IMR-90 (cell line): ENCODE data around the gene SCN10A. TPM values are rescaled to one million over a fixed set of nuclear protein-coding genes. Genes with fewer than 3 reads are reported as not detected.

Experiments
- ATAC-seq: fragments of 200-7000 bp; cut with Tn5 transposase; 2 replicates; pipeline ENCODE4 v1.9.1; 2020; ENCODE audit warnings: low read depth, mild to moderate bottlenecking, moderate library complexity
- BruUV-seq: library from RNA; stranded (reverse); fragments of 400-500 nt; replicated peaks from 2 replicates; lab custom pipeline; 2021; lab: Mats Ljungman, UMichigan
- CTCF ChIA-PET: fragments of 300-600 bp; formaldehyde crosslinking; extraction: SDS; loops from one replicate; lab custom pipeline; 2021; ENCODE audit warnings: antibody characterized with exemption; lab: Yijun Ruan, JAX
- POLR2A ChIA-PET: fragments of 300-600 bp; sonication (Branson Sonifier 250); formaldehyde crosslinking; loops from one replicate; lab custom pipeline; 2022; ENCODE audit warnings: antibody characterized with exemption; ENCODE audit not compliant: unreplicated experiment; lab: Charles Lee
- DNase-seq: peaks from one replicate; pipeline ENCODE4 v3.0.0; 2013
- H2AFZ ChIP-seq: replicated peaks from 2 replicates; pipeline ENCODE3; 2013; ENCODE audit warnings: low read length, mild to moderate bottlenecking; ENCODE audit not compliant: poor library complexity
- H2AK5ac ChIP-seq: 2 replicates; pipeline ENCODE4 v1.6.1; 2013; ENCODE audit warnings: low read depth, low read length, inconsistent platforms
- H2AK9ac ChIP-seq: replicated peaks from 2 replicates; pipeline ENCODE3; 2013; ENCODE audit warnings: mild to moderate bottlenecking, low read depth, low read length, moderate library complexity; ENCODE audit not compliant: poor library complexity
- H2BK120ac ChIP-seq: 2 replicates; pipeline ENCODE4 v1.6.1; 2013; ENCODE audit warnings: low read depth, low read length, inconsistent platforms
- H2BK15ac ChIP-seq: 3 replicates; pipeline ENCODE4 v1.6.1; 2013; ENCODE audit warnings: low read depth, low read length, inconsistent platforms
- H2BK20ac ChIP-seq: 2 replicates; pipeline ENCODE4 v1.6.1; 2013; ENCODE audit warnings: low read depth, mild to moderate bottlenecking, inconsistent platforms, low read length, moderate library complexity
- H2BK5ac ChIP-seq: 2 replicates; pipeline ENCODE4 v1.6.1; 2013; ENCODE audit warnings: mild to moderate bottlenecking, low read depth, low read length, inconsistent platforms; ENCODE audit not compliant: poor library complexity, severe bottlenecking
- H3K14ac ChIP-seq: replicated peaks from 2 replicates; pipeline ENCODE4 v1.6.1; 2013; ENCODE audit warnings: low read depth, low read length, inconsistent platforms
- H3K18ac ChIP-seq: 2 replicates; pipeline ENCODE4 v1.6.1; 2013; ENCODE audit warnings: low read depth, low read length, control low read depth
- H3K23ac ChIP-seq: 2 replicates; pipeline ENCODE4 v1.6.1; 2013; ENCODE audit warnings: low read depth, low read length, inconsistent platforms
- H3K27ac ChIP-seq: 2 replicates; pipeline ENCODE4 v1.5.1; 2013; ENCODE audit warnings: mild to moderate bottlenecking, control low read depth, low read length; ENCODE audit not compliant: insufficient read depth
- H3K27me3 ChIP-seq: 2 replicates; pipeline ENCODE4 v1.6.1; 2013; ENCODE audit warnings: low read length; ENCODE audit not compliant: control insufficient read depth, insufficient read depth
- H3K36me3 ChIP-seq: 2 replicates; pipeline ENCODE4 v1.6.1; 2013; ENCODE audit warnings: low read length, mixed read lengths; ENCODE audit not compliant: control insufficient read depth, insufficient read depth
- H3K4ac ChIP-seq: 2 replicates; pipeline ENCODE4 v1.6.1; 2013; ENCODE audit warnings: low read depth, low read length, inconsistent platforms
- H3K4me1 ChIP-seq: 2 replicates; pipeline ENCODE4 v1.6.1; 2013; ENCODE audit warnings: low read length, mixed read lengths; ENCODE audit not compliant: control insufficient read depth, insufficient read depth
- H3K4me2 ChIP-seq: 2 replicates; pipeline ENCODE4 v1.6.1; 2013; ENCODE audit warnings: low read depth, mild to moderate bottlenecking, control low read depth, low read length, moderate library complexity
- H3K4me3 ChIP-seq: 2 replicates; pipeline ENCODE4 v1.5.1; 2013; ENCODE audit warnings: low read depth, mild to moderate bottlenecking, control low read depth, low read length, moderate library complexity; ENCODE audit not compliant: insufficient read depth
- H3K56ac ChIP-seq: 2 replicates; pipeline ENCODE4 v1.6.1; 2013; ENCODE audit warnings: low read length, inconsistent platforms; ENCODE audit not compliant: insufficient read depth; ENCODE audit errors: extremely low read depth
- H3K79me1 ChIP-seq, 2 experiments: 2 replicates each; pipeline ENCODE4 v1.6.1; 2013; ENCODE audit warnings: low read length in 2 of 2, inconsistent platforms in 1 of 2, low read depth in 1 of 2
- H3K9ac ChIP-seq: 2 replicates; pipeline ENCODE4 v1.6.1; 2013; ENCODE audit warnings: low read depth, low read length, control low read depth
- H3K9me1 ChIP-seq: 2 replicates; pipeline ENCODE4 v1.6.1; 2013; ENCODE audit warnings: low read length, inconsistent platforms; ENCODE audit not compliant: insufficient read depth
- H3K9me3 ChIP-seq: 2 replicates; pipeline ENCODE4 v1.6.1; 2013; ENCODE audit warnings: low read length; ENCODE audit not compliant: control insufficient read depth, insufficient read depth
- H4K20me1 ChIP-seq: 2 replicates; pipeline ENCODE4 v1.6.1; 2013; ENCODE audit warnings: low read length, inconsistent platforms; ENCODE audit not compliant: insufficient read depth
- H4K5ac ChIP-seq: 2 replicates; pipeline ENCODE4 v1.6.1; 2013; ENCODE audit warnings: mild to moderate bottlenecking, low read depth, low read length, control low read depth
- H4K8ac ChIP-seq, 2 experiments: 2 replicates each; pipeline ENCODE4 v1.6.1; 2013; ENCODE audit warnings: low read depth in 2 of 2, low read length in 2 of 2, control low read depth in 1 of 2, inconsistent platforms in 1 of 2
- H4K91ac ChIP-seq: 2 replicates; pipeline ENCODE4 v1.6.1; 2013; ENCODE audit warnings: low read depth, low read length, inconsistent platforms; ENCODE audit not compliant: insufficient read depth
- BHLHE40 ChIP-seq: fragments of 150-350 bp; IDR thresholded peaks from 2 replicates; pipeline ENCODE4 v1.6.1; 2016; ENCODE audit warnings: mild to moderate bottlenecking, low read depth, low read length
- CTCF ChIP-seq: conservative IDR thresholded peaks from 2 replicates; pipeline ENCODE4 v1.5.1; 2012; ENCODE audit warnings: mild to moderate bottlenecking, low read depth, low read length, improper control_type of control experiment
- MAFK ChIP-seq: IDR thresholded peaks from 2 replicates; pipeline ENCODE4 v1.6.1; 2012; ENCODE audit warnings: low read depth, low read length, improper control_type of control experiment
- MXI1 ChIP-seq: IDR thresholded peaks from 2 replicates; pipeline ENCODE4 v1.6.1; 2012; ENCODE audit warnings: low read depth, mild to moderate bottlenecking, low read length, moderate library complexity, borderline replicate concordance
- SMC3 ChIP-seq: fragments of 150-350 bp; IDR thresholded peaks from 2 replicates; pipeline ENCODE4 v1.6.1; 2016; ENCODE audit warnings: low read depth, mild to moderate bottlenecking, antibody characterized with exemption, low read length, moderate library complexity
- USF2 ChIP-seq: fragments of 150-350 bp; IDR thresholded peaks from 2 replicates; pipeline ENCODE4 v1.6.1; 2017; ENCODE audit warnings: mild to moderate bottlenecking, antibody characterized with exemption, low read length, low read depth
- WGBS, 2 experiments: methylation state at CpG; one replicate each; pipeline versions ENCODE4 v1.1.5 to v1.1.7; 2013; ENCODE audit warnings: missing lambda C conversion rate in 2 of 2; ENCODE audit not compliant: insufficient read length in 1 of 2; ENCODE audit errors: extremely low coverage in 2 of 2; 5-methylcytosine and 5-hydroxymethylcytosine counted together
- dilution Hi-C: fragments of 300-500 bp; cut with HindIII; formaldehyde crosslinking; loops from one replicate; pipeline ENCODE4 v1.14.3; 2018; ENCODE audit warnings: low sequenced_read_pairs; ENCODE audit not compliant: unreplicated experiment
- in situ Hi-C: fragments of 300-500 bp; cut with MboI; formaldehyde crosslinking; loops from 3 replicates; pipeline ENCODE4 v1.14.3; 2019; ENCODE audit warnings: low sequenced_read_pairs, inconsistent platforms, mixed read lengths
- intact Hi-C: fragments of 100-400 bp; cut with micrococcal nuclease; formaldehyde crosslinking; loops from 2 replicates; pipeline ENCODE4 v1.10.0; 2022
- polyA plus RNA-seq, 3 experiments: library from polyadenylated mRNA; depleted of rRNA; stranded (reverse); fragments of >200 nt; gene quantifications; 2 replicates each; pipeline ENCODE4 v1.2.3, GENCODE V29; 2012; ENCODE audit warnings: low replicate concordance in 1 of 3
- total RNA-seq: library from RNA; depleted of rRNA; stranded (reverse); fragments of >200 nt; gene quantifications from 2 replicates; pipeline ENCODE4 v1.2.3, GENCODE V29; 2012

Gene SCN10A
- total and polyA plus RNA-seq, 2 of the 4 experiments (the other 2 are of a cell fraction): not detected

GRCh38 chr3:38713121-38713520, 102.9 kb downstream of the SCN10A start:
- in situ Hi-C loops (no loop called here), dilution Hi-C loops (no loop called here), intact Hi-C loops (no loop called here)
- ChIA-PET POLR2A (no interaction called here), CTCF (interaction anchor here (1.0 kb wide), 1 partner anchor 287 kb away, joined by 3 read pairs; no protein-coding TSS in a partner anchor)
- Histone ChIP-seq H4K20me1 (no peaks in the 10 kb centered on the region), H3K4me2 (no peak overlapping the region), H4K8ac (no peak overlapping the region), H2BK120ac (no peak overlapping the region), H3K36me3 (no peaks in the 10 kb centered on the region), H2AK9ac (no peak overlapping the region), H2AK5ac (no peak overlapping the region), H2BK15ac (no peak overlapping the region), H3K56ac (no peak overlapping the region; the same call in 1 of the 2 replicates), H3K27me3 (no peaks in the 10 kb centered on the region), H4K5ac (no peak overlapping the region), H2AFZ (no peak overlapping the region), H3K14ac (no peak overlapping the region; the same call in 1 of the 2 replicates), H2BK5ac (no peak overlapping the region), H3K18ac (no peak overlapping the region), H3K9me1 (no peaks in the 10 kb centered on the region), H2BK20ac (no peak overlapping the region), H3K27ac (no peak overlapping the region), H3K9ac (no peak overlapping the region), H3K4me3 (no peak overlapping the region), H3K4me1 (peaks cover 5% of the 10 kb centered on the region; the same call in 1 of the 2 replicates), H3K23ac (no peak overlapping the region), H3K79me1 (no peaks in the 10 kb centered on the region), H4K91ac (no peak overlapping the region), H3K9me3 (no peaks in the 10 kb centered on the region), H3K4ac (no peak overlapping the region)
- WGBS, 2 experiments: 83% methylated on average over 1 of the region's 2 CpGs; no CpG with 5 or more reads in 1 of the 2 experiments
- DNase-seq: no peak
- ATAC-seq: no peak
- no peak for TF ChIP-seq BHLHE40
- no peak for TF ChIP-seq SMC3
- no peak for TF ChIP-seq USF2
- TF ChIP-seq CTCF: no peak
- TF ChIP-seq MAFK: no peak
- TF ChIP-seq MXI1: no peak
- BruUV-seq: no TSS peak
